Suprapubic skin (tissue), 2 donors: ENCODE results near the gene CRACDL.

Experiments used
- EP300 ChIP-seq: sonication (generic); formaldehyde crosslinking; IDR thresholded peaks from one replicate; pipeline ENCODE4 v1.6.1; 2017; ENCODE audit warnings: antibody characterized with exemption
- POLR2A ChIP-seq, 2 donors: fragments of 450-650 bp; IDR thresholded peaks; one replicate each; pipeline ENCODE4 v1.6.1; 2017; ENCODE audit warnings: antibody characterized with exemption in 2 of 2, mild to moderate bottlenecking in 2 of 2, moderate library complexity in 2 of 2

- TF ChIP-seq POLR2A (IDR thresholded peaks at IDR 0.05) (no peak), EP300 (no peak)
Measured at GRCh38 chr2:98882971-98883779, 52.9 kb downstream of the CRACDL start.
